Loucy (cell line): ENCODE data around the gene PKHD1.

Experiments used
- H2AFZ ChIP-seq: fragments of 200-600 bp; sonication (generic); 2 replicates; pipeline ENCODE4 v1.6.0; 2016; ENCODE audit warnings: antibody characterized with exemption, mild to moderate bottlenecking, low read length, moderate library complexity
- H3F3A ChIP-seq: fragments of 200-600 bp; 2 replicates; pipeline ENCODE4 v1.6.0; 2016; ENCODE audit warnings: antibody characterized with exemption, low read depth, mild to moderate bottlenecking
- H3K27me3 ChIP-seq: fragments of 200-600 bp; sonication (generic); 2 replicates; pipeline ENCODE4 v1.6.1; 2014; ENCODE audit warnings: low read length, mild to moderate bottlenecking; ENCODE audit not compliant: insufficient read depth, poor library complexity, severe bottlenecking
- H3K36me3 ChIP-seq: fragments of 200-600 bp; sonication (generic); 2 replicates; pipeline ENCODE4 v1.6.1; 2016; ENCODE audit warnings: low read length; ENCODE audit not compliant: insufficient read depth
- H3K4me1 ChIP-seq: fragments of 200-600 bp; sonication (generic); 2 replicates; pipeline ENCODE4 v1.5.1; 2014; ENCODE audit warnings: low read length, mild to moderate bottlenecking; ENCODE audit not compliant: insufficient read depth, poor library complexity, severe bottlenecking
- H3K4me2 ChIP-seq: fragments of 200-600 bp; sonication (generic); 2 replicates; pipeline ENCODE4 v1.6.0; 2014; ENCODE audit warnings: antibody characterized with exemption, low read length, low read depth, mild to moderate bottlenecking; ENCODE audit not compliant: poor library complexity, severe bottlenecking
- H3K4me3 ChIP-seq: fragments of 200-600 bp; sonication (generic); 2 replicates; pipeline ENCODE4 v1.5.1; 2014; ENCODE audit warnings: low read length, mild to moderate bottlenecking, mixed read lengths; ENCODE audit not compliant: poor library complexity, severe bottlenecking
- H3K79me2 ChIP-seq: fragments of 200-600 bp; sonication (generic); 2 replicates; pipeline ENCODE4 v1.6.1; 2014; ENCODE audit warnings: low read length; ENCODE audit not compliant: insufficient read depth
- H3K9ac ChIP-seq: fragments of 200-600 bp; sonication (generic); 2 replicates; pipeline ENCODE4 v1.6.0; 2014; ENCODE audit warnings: mild to moderate bottlenecking, low read depth, low read length, moderate library complexity; ENCODE audit not compliant: poor library complexity, severe bottlenecking
- H3K9me2 ChIP-seq: fragments of 200-600 bp; sonication (generic); replicated peaks from 2 replicates; pipeline ENCODE4 v1.6.1; 2016; ENCODE audit warnings: low read depth, low read length, mixed read lengths
- H3K9me3 ChIP-seq: fragments of 200-600 bp; sonication (generic); 2 replicates; pipeline ENCODE4 v1.6.1; 2014; ENCODE audit warnings: mild to moderate bottlenecking, antibody characterized with exemption, low read length, low read depth; ENCODE audit not compliant: insufficient read depth
- H4K20me1 ChIP-seq: fragments of 200-600 bp; sonication (generic); 2 replicates; pipeline ENCODE4 v1.6.0; 2014; ENCODE audit warnings: antibody characterized with exemption, low read length, mild to moderate bottlenecking; ENCODE audit not compliant: insufficient read depth, poor library complexity, severe bottlenecking
- EZH2phosphoT487 ChIP-seq: fragments of 200-600 bp; IDR thresholded peaks from 2 replicates; pipeline ENCODE4 v1.6.1; 2018; ENCODE audit warnings: antibody characterized with exemption, mild to moderate bottlenecking, moderate library complexity, borderline replicate concordance
- TF ChIP-seq, protein P1 (sequence below): fragments of 200-600 bp; sonication (generic); conservative IDR thresholded peaks from 2 replicates; pipeline ENCODE4 v1.5.1; 2014; ENCODE audit warnings: mild to moderate bottlenecking, antibody characterized with exemption, low read length

PKHD1 gene

GRCh38 chr6:51620971-51621370, 466.4 kb downstream of the PKHD1 start:
- no peaks in the 10 kb centered on the region for H3K27me3 ChIP-seq
- no peak overlapping the region for H3K4me3 ChIP-seq
- no peaks in the 10 kb centered on the region for H3F3A ChIP-seq
- TF ChIP-seq, protein P1, sequence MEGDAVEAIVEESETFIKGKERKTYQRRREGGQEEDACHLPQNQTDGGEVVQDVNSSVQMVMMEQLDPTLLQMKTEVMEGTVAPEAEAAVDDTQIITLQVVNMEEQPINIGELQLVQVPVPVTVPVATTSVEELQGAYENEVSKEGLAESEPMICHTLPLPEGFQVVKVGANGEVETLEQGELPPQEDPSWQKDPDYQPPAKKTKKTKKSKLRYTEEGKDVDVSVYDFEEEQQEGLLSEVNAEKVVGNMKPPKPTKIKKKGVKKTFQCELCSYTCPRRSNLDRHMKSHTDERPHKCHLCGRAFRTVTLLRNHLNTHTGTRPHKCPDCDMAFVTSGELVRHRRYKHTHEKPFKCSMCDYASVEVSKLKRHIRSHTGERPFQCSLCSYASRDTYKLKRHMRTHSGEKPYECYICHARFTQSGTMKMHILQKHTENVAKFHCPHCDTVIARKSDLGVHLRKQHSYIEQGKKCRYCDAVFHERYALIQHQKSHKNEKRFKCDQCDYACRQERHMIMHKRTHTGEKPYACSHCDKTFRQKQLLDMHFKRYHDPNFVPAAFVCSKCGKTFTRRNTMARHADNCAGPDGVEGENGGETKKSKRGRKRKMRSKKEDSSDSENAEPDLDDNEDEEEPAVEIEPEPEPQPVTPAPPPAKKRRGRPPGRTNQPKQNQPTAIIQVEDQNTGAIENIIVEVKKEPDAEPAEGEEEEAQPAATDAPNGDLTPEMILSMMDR = no peak
- TF ChIP-seq EZH2phosphoT487 = no peak
- no peaks in the 10 kb centered on the region for H3K4me1 ChIP-seq
- no peaks in the 10 kb centered on the region for H3K36me3 ChIP-seq
- H3K79me2 ChIP-seq = no peaks in the 10 kb centered on the region
- no peaks in the 10 kb centered on the region for H3K9me3 ChIP-seq
- H3K4me2 ChIP-seq = no peak overlapping the region
- H3K9ac ChIP-seq = no peak overlapping the region
- H2AFZ ChIP-seq = no peak overlapping the region
- H3K9me2 ChIP-seq = no peaks in the 10 kb centered on the region
- H4K20me1 ChIP-seq = no peaks in the 10 kb centered on the region

- H2AFZ ChIP-seq = no peak overlapping the region
- no peak overlapping the region for H3K4me3 ChIP-seq
- no peaks in the 10 kb centered on the region for H3K4me1 ChIP-seq
- no peak overlapping the region for H3K4me2 ChIP-seq
- H3K27me3 ChIP-seq = no peaks in the 10 kb centered on the region
- no peak overlapping the region for H3K9ac ChIP-seq
- no peak for TF ChIP-seq EZH2phosphoT487
- H4K20me1 ChIP-seq = no peaks in the 10 kb centered on the region
- H3K9me2 ChIP-seq = no peaks in the 10 kb centered on the region
- H3K79me2 ChIP-seq = no peaks in the 10 kb centered on the region
- no peaks in the 10 kb centered on the region for H3K36me3 ChIP-seq
- H3F3A ChIP-seq = no peaks in the 10 kb centered on the region
- no peaks in the 10 kb centered on the region for H3K9me3 ChIP-seq
Observed at GRCh38 chr6:51619042-51619799, 468.2 kb downstream of the PKHD1 start.

DNA sequence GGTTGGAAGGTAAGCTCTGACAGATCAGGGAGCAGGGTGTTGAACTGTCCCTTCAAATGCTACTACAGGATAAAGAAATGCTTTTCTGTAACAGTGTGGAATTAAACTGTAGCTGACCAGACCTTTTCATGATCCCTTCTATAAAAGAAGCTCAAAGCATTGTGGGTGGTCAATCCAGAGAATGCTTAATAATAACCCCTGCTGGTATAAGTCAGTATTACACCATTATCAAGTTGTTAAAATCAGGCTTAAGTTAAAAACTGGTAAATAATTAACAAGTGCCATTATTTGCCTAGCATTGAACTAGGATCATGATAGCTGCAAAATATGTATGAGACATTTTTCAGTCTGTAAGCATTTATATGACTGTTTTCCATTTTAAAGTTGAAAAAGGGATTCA, 468.9 kb downstream of the PKHD1 start:
- Histone ChIP-seq H2AFZ (no peak overlapping the region), H3K36me3 (no peaks in the 10 kb centered on the region), H3K27me3 (no peaks in the 10 kb centered on the region), H3K4me2 (no peak overlapping the region), H3K9ac (no peak overlapping the region), H3K9me3 (no peaks in the 10 kb centered on the region), H3F3A (no peaks in the 10 kb centered on the region), H3K4me1 (no peaks in the 10 kb centered on the region), H3K79me2 (no peaks in the 10 kb centered on the region), H3K9me2 (no peaks in the 10 kb centered on the region), H3K4me3 (no peak overlapping the region), H4K20me1 (no peaks in the 10 kb centered on the region)
- TF ChIP-seq, protein P1 = peak; percentile 66
- TF ChIP-seq EZH2phosphoT487 = no peak

- H3K4me3 ChIP-seq = no peak overlapping the region
- no peaks in the 10 kb centered on the region for H3K27me3 ChIP-seq
- no peaks in the 10 kb centered on the region for H3K9me3 ChIP-seq
- no peaks in the 10 kb centered on the region for H3K4me1 ChIP-seq
- H3K79me2 ChIP-seq = no peaks in the 10 kb centered on the region
- TF ChIP-seq, protein P1 = no peak
- TF ChIP-seq EZH2phosphoT487 = no peak
- H3K36me3 ChIP-seq = no peaks in the 10 kb centered on the region
- H3K9me2 ChIP-seq = no peaks in the 10 kb centered on the region
- H4K20me1 ChIP-seq = no peaks in the 10 kb centered on the region
- no peak overlapping the region for H2AFZ ChIP-seq
- H3K4me2 ChIP-seq = no peak overlapping the region
- no peak overlapping the region for H3K9ac ChIP-seq
- no peaks in the 10 kb centered on the region for H3F3A ChIP-seq
Observed at GRCh38 chr6:51617751-51618150, 469.7 kb downstream of the PKHD1 start.
